Cardiac fibroblast (primary cell): ENCODE data around the gene NIPSNAP2.
"Not testable (repeated sequence)": the region's sequence is repeated elsewhere in the genome, so short reads cannot be mapped to it uniquely, and the experiment has no call there.

Experiments used
- DNase-seq, 2 donors: peaks; one replicate each; pipeline versions ENCODE4 v3.0.0 to v3.0.0-alpha.2; 2010; ENCODE audit warnings: low read depth in 2 of 2
- H3K4me3 ChIP-seq, 2 donors: replicated peaks in 1 of 2; 1 replicate in 1 of 2; 2 replicates in 1 of 2; pipeline ENCODE4 v1.5.1; 2011; ENCODE audit warnings: low read depth in 2 of 2, low read length in 2 of 2, mild to moderate bottlenecking in 2 of 2, moderate library complexity in 1 of 2
- TF ChIP-seq, protein P1 (sequence below): IDR thresholded peaks from one replicate; pipeline ENCODE4 v1.5.1; 2011; ENCODE audit warnings: low read depth, mild to moderate bottlenecking, low read length, inconsistent platforms

Gene NIPSNAP2

DNA sequence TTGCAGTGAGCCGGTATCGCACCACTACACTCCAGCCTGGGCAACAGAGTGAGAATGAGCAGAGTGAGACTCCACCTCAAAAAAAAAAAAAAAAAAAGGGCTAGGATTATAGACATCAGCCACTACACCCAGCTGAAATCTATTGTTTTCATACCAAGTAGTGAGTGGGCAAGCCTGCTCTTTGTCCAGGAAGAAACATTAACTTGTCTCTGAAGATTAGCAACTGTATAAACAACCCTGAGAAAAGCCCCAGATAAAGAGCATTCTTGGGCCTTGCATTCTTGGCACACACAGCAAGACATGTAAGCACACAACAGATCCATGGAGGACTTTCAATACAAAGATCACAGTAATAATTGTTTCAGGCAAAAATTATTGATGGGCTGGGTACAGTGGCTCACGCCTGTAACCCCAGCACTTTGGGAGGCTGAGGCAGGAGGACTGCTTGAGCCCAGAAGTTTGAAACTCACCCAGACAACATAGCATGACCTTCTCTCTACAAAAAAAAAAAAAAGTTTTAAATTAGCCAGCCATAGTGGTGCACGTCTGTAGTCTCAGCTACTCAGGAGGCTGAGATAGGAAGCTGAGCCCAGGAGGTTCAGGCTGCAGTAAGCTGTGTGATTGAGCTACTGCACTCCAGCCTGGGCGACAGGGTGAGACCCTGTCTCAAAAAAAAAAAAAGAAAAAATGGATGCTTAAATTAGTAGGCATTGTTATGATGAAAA lies 82.5 kb downstream of the NIPSNAP2 start:
- TF ChIP-seq, protein P1, sequence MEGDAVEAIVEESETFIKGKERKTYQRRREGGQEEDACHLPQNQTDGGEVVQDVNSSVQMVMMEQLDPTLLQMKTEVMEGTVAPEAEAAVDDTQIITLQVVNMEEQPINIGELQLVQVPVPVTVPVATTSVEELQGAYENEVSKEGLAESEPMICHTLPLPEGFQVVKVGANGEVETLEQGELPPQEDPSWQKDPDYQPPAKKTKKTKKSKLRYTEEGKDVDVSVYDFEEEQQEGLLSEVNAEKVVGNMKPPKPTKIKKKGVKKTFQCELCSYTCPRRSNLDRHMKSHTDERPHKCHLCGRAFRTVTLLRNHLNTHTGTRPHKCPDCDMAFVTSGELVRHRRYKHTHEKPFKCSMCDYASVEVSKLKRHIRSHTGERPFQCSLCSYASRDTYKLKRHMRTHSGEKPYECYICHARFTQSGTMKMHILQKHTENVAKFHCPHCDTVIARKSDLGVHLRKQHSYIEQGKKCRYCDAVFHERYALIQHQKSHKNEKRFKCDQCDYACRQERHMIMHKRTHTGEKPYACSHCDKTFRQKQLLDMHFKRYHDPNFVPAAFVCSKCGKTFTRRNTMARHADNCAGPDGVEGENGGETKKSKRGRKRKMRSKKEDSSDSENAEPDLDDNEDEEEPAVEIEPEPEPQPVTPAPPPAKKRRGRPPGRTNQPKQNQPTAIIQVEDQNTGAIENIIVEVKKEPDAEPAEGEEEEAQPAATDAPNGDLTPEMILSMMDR: no peak
- peak; percentile 91 to 95 for DNase-seq
- H3K4me3 ChIP-seq: no peak overlapping the region

DNA sequence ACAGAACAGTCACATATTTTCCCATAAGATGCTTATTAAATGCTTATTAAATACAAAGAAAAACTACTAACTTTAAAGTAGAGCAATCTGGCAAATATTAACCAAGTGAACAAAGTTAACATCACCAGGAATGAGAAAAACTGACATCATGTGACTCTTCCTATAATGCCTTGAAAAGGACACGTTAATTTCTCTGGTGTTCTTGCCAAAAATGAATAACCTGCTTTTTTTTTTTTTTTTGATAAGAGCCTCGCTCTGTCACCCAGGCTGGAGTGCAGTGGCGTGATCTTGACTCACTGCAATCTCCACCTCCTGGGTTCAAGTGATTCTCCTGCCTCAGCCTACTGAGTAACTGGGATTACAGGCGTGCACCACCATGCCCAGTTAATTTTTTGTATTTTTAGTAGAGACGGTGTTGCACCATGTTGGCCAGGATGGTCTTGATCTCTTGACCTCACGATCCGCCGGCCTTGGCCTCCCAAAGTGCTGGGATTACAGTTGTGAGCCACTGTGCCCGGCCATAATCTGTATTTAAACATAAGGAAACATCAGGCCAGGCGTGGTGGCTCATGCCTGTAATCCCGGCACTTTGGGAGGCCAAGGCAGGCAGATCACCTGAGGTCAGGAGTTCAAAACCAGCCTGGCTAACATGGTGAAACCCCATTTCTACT lies 83.2 kb downstream of the NIPSNAP2 start:
- DNase-seq: peak; percentile 44 to 52
- H3K4me3 ChIP-seq: not testable (repeated sequence)

DNA sequence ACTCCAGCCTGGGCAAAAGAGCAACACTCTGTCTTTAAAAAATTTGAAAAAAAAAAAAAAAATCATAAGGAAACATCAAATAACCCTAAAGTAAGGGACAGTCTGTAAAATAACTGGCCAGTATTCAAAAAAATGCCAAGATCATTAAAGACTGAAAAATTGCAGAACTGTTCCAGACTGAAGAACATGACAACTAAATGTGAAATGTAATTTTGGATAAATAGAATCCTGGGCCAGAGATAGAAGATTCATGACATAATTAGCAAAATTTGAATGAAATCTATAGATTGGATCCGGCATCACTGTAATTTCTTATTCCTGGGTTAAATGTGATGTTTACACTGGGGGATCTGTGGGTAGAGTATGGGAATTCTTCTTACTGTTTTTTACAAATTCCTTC lies 83.9 kb downstream of the NIPSNAP2 start:
- TF ChIP-seq, protein P1: no peak
- no peak overlapping the region for H3K4me3 ChIP-seq
- DNase-seq: no peak

DNA sequence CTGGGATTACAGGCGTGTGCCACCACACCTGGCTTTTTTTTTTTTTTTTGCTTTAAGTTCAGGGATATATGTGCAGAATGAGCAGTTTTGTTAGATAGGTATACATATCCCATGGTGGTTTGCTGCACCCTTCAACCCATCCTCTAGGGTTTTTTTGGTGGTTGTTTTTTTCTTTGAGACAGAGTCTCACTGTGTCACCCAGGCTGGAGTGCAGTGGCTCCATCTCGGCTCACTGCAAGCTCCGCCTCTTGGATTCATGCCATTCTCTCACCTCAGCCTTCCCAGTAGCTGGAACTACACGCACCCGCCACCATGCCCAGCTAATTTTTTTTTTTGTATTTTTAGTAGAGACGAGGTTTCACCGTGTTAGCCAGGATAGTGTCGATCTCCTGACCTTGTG lies 84.4 kb downstream of the NIPSNAP2 start:
- not testable (repeated sequence) for DNase-seq

More for the DNA sequence above, 84.4 kb downstream of the NIPSNAP2 start:
- not testable (repeated sequence) for H3K4me3 ChIP-seq
